Activated naive CD4-positive, alpha-beta T cell treated with anti-CD3 and anti-CD28 coated beads, Interleukin-2, amount 50 U/mL, for 72 hours (primary cell): ENCODE data around the gene PLAAT4. TPM values are rescaled to one million over a fixed set of nuclear protein-coding genes. Genes with fewer than 3 reads are reported as not detected.
"Not testable (repeated sequence)": the region's sequence is repeated elsewhere in the genome, so short reads cannot be mapped to it uniquely, and the experiment has no call there.

Experiments
- ATAC-seq, 2 donors: fragments of 150-1000 bp; cut with Tn5 transposase; 2 replicates each; pipeline ENCODE4 v1.10.0; 2021; ENCODE audit warnings: mild to moderate bottlenecking in 2 of 2, moderate library complexity in 2 of 2
- DNase-seq, 2 donors: peaks; one replicate each; pipeline ENCODE4 v3.0.0; 2021 to 2022; ENCODE audit warnings: low spot score in 2 of 2
- H3K27ac Mint-ChIP-seq, 2 donors: one replicate each; pipeline ENCODE4 v1.8.0; 2022; ENCODE audit warnings: mild to moderate bottlenecking in 2 of 2, mixed read lengths in 2 of 2
- H3K36me3 Mint-ChIP-seq, 2 donors: one replicate each; pipeline ENCODE4 v1.8.0; 2022; ENCODE audit warnings: mixed read lengths in 2 of 2
- H3K9me3 Mint-ChIP-seq, 2 donors: one replicate each; pipeline ENCODE4 v1.8.0; 2022; ENCODE audit warnings: mixed read lengths in 2 of 2
- total RNA-seq, 2 donors: library from RNA; stranded (reverse); gene quantifications; one replicate each; pipeline ENCODE4 v1.2.3, GENCODE V29; 2022

PLAAT4 gene
- total RNA-seq, 2 donors from 2014 or later, result 11.6 to 34.1 TPM

DNA sequence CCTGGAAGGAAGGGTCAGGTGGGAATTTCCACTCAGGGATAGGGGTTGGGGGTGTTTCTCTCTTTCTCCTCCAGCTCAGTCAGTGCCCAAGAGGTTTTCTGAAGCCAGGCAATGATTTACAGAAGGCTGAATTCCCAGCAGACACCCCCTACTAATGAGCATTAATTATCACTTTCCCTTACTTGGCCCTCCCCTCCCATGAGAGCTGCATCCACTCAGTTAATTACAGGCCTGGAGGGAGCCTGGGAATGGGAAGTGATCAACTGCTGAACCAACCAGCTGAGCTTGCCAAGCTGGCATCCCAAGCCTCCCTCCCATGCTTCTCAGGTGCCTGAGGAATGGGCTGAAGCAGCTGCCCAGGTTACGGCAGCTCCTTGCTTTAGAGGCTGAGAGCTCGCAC, 29.7 kb upstream of the PLAAT4 start:
- H3K27ac Mint-ChIP-seq, result peak overlapping the region in 1 of 2 donors; percentile 26
- ATAC-seq (no peak), DNase-seq (no peak)
- H3K9me3 Mint-ChIP-seq, result no peaks in the 10 kb centered on the region
- H3K36me3 Mint-ChIP-seq, result no peaks in the 10 kb centered on the region

DNA sequence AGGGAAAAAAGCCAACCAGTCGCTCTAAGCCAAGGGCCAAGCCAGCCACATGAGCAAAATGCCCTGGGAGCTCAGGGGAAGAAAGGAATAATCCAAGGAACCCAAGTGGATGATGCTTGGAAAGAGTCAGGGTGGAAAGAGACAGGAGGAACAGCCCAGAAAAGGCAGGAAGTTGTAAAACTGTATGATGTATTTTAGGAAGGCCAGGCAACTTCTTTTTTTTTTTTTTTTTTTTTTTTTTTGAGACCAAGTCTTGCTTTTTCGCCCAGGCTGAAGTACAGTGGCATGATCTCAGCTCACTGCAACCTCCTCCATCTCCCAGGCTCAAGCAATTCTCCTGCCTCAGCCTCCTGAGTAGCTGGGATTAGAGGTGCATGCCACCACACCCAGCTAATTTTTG, 29.1 kb upstream of the PLAAT4 start:
- no peaks in the 10 kb centered on the region for H3K9me3 Mint-ChIP-seq
- no peaks in the 10 kb centered on the region for H3K36me3 Mint-ChIP-seq
- DNase-seq, result no peak
- H3K27ac Mint-ChIP-seq, result no peak overlapping the region
- no peak for ATAC-seq

DNA sequence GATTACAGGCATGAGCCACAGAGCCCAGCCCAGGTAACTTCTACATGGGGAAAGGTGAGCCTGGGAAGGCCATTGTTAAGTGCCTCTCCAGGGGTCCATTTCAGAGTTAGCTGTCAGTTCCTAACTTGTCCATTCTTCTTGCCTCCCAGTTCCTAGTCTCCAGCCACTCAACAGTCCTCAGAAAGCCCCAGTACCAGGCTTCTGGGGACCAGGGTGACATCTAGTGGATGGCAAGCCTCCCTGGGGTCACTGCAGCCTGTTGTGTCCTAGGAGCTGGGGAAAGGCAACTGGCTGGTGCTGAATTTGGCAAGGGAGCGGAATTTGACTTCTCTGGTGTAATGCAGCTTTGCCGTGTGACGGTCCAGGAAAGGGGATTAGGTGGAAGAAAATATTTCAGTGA, 28.6 kb upstream of the PLAAT4 start:
- DNase-seq (no peak), ATAC-seq (no peak)
- no peak overlapping the region for H3K27ac Mint-ChIP-seq
- no peaks in the 10 kb centered on the region for H3K9me3 Mint-ChIP-seq
- no peaks in the 10 kb centered on the region for H3K36me3 Mint-ChIP-seq

DNA sequence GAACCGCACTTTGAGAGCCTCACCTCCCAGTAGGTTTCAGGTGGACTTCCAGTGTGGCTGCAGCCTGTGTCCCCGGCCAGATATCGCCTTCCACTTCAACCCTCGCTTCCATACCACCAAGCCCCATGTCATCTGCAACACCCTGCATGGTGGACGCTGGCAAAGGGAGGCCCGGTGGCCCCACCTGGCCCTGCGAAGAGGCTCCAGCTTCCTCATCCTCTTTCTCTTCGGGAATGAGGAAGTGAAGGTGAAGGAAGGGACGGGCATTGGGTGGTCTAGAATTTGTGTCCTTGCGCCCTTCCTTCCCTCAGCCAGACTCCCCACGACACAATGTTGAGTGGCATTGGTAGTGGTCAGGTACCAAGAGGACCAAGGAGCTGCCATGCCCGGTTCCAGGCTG, 27.9 kb upstream of the PLAAT4 start:
- Mint-ChIP-seq H3K9me3 (no peaks in the 10 kb centered on the region), H3K27ac (no peak overlapping the region), H3K36me3 (no peaks in the 10 kb centered on the region)
- ATAC-seq, result no peak
- no peak for DNase-seq

DNA sequence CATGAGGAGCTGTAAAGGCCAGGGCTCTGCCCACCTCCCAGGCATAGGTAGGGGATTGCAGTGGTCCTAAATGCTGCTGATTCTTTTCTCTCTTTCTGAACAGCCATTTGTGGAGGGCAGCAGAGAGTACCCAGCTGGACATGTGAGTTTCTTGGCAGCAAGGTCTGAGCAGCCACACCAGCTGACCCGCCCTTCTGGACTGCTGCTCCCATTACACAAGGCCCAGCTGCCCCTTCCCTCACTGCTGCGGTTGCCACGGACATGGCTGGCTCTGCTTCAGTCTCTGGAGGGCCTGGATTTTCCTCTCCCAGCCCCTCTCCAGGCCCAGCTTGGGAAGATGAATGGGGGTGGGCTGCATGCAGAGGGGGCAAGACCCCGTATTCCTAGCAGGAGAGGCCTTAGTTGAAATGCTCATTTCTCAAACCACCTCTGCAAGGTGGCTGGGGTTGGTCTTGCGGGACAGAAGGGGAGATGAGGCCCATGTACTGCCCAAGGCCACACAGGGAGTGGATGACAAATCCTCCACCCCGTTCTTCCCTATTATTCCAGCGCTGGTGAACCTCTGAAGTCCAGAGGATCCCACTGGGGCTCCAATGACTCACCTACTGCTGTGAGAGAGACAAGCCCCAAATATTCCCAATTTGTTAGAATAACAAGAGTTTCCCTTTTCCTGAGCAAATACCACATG, 26.1 kb upstream of the PLAAT4 start:
- no peak overlapping the region for H3K27ac Mint-ChIP-seq
- ATAC-seq, result no peak
- no peaks in the 10 kb centered on the region for H3K36me3 Mint-ChIP-seq
- no peak for DNase-seq
- H3K9me3 Mint-ChIP-seq, result no peaks in the 10 kb centered on the region

DNA sequence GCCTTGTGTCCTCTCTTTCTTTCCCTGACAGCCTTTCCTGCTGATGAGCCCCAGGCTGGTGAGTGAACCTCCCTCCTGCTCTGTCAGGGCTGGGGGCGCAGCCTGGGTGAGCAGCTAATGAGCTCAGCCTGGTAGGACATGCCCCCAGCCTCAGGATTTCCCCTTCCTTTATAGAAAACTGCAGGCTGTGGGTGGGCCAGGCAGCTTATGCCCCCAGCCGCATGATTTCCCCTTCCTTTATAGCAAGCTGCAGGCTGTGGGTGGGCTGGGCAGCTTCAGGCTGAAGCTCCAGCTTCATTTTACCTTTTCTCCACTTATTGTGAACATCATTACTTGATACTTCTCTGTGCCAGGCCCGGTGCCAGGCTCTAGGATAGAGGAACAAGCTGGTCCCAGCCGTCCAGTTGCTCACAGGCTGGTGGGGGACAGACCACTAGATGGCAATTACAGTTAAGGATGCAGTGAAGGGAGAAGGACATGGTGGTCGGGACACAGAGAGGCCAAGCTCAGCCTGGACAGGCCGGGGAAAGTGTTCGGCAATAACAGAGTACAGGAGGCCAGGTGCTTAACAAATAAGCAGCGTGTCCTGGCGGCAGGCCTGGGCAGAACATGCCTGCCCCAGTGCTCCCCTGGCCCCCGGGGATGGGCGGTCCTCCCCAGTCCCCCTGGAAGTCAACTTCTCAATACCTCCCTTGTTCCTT, 25.4 kb upstream of the PLAAT4 start:
- no peak for DNase-seq
- no peaks in the 10 kb centered on the region for H3K9me3 Mint-ChIP-seq
- no peaks in the 10 kb centered on the region for H3K36me3 Mint-ChIP-seq
- no peak for ATAC-seq
- H3K27ac Mint-ChIP-seq, result peak overlapping the region in 1 of 2 donors; percentile 33

DNA sequence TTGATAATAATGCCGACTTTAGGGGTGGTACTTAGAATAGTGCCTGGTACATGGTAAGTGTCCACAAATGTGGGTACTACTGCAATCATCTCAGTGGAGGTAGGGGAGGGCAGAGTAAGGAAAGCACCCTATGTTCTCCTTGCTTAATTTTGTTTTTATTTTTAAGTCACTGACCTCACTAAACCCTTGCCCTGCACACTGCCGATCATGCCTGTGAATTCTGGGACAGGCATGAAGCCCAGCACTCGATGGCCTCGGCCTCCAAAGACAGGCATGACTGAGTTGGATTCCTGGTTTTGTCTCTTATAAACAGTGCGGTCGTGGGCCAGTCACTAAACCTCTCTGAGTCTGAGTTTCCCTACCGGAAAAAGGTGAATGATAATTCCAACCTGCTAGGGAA, 23.8 kb upstream of the PLAAT4 start:
- H3K9me3 Mint-ChIP-seq, result no peaks in the 10 kb centered on the region
- H3K36me3 Mint-ChIP-seq, result no peaks in the 10 kb centered on the region
- no peak overlapping the region for H3K27ac Mint-ChIP-seq
- ATAC-seq, result no peak
- DNase-seq, result no peak

DNA sequence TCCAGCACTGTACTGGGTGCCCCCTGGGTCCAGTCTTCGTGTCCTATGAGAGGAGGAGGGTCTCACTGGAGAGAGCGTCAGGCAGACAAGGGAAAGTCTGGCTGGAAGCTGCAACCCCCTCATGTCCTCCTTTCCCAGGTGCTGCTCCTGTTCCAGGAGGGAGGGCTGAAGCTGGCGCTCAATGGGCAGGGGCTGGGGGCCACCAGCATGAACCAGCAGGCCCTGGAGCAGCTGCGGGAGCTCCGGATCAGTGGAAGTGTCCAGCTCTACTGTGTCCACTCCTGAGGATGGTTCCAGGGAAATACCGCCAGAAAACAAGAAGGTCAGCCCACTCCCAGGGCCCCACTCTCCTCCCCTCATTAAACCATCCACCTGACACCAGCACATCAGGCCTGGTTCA, 20.5 kb upstream of the PLAAT4 start:
- peaks cover 0 to 6% of the 10 kb centered on the region in 2 donors for H3K9me3 Mint-ChIP-seq
- no peak for ATAC-seq
- no peak for DNase-seq
- H3K27ac Mint-ChIP-seq, result no peak overlapping the region
- H3K36me3 Mint-ChIP-seq, result no peaks in the 10 kb centered on the region

DNA sequence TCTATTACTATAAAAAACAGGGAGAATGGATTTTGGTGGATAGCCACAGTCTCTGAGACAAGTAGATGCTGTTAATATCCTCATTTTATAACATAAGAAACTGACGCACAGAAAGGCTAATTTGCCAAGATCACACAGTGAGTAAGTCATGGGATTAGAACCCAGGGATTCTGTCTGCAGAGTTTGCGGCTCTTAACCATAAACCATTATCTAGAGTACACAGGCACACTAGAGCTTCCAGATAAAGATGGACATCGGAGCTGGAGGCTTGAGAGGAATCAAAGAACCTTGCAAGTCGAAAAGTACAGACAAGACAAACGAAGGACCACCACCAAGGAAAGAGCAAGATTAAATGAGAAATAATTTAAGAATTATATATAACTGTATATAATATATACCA, 19.5 kb upstream of the PLAAT4 start:
- no peak for DNase-seq
- H3K36me3 Mint-ChIP-seq, result no peaks in the 10 kb centered on the region
- no peak overlapping the region for H3K27ac Mint-ChIP-seq
- H3K9me3 Mint-ChIP-seq, result peaks cover 0 to 6% of the 10 kb centered on the region in 2 donors
- no peak for ATAC-seq

DNA sequence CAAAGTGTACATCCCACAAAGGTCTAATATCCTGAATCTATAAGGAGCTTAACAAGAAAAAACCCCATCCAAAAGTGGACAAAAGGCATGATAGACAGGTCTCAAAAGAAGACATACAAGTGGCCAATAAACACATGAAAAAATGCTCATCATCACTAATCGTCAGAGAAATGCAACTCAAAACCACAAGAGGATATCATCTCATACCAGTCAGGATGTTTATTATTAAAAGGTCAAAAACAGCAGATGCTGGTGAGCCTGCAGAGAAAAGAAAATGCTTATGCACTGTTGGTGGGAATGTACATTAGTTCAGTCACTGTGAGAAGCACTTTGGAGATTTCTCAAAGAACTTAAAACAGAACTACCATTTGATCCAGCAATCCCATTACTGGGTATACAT, 18.1 kb upstream of the PLAAT4 start:
- no peak overlapping the region for H3K27ac Mint-ChIP-seq
- H3K9me3 Mint-ChIP-seq, result peaks cover 0 to 6% of the 10 kb centered on the region in 2 donors
- no peak for ATAC-seq
- peaks cover 0 to 6% of the 10 kb centered on the region in 2 donors for H3K36me3 Mint-ChIP-seq
- DNase-seq, result no peak

DNA sequence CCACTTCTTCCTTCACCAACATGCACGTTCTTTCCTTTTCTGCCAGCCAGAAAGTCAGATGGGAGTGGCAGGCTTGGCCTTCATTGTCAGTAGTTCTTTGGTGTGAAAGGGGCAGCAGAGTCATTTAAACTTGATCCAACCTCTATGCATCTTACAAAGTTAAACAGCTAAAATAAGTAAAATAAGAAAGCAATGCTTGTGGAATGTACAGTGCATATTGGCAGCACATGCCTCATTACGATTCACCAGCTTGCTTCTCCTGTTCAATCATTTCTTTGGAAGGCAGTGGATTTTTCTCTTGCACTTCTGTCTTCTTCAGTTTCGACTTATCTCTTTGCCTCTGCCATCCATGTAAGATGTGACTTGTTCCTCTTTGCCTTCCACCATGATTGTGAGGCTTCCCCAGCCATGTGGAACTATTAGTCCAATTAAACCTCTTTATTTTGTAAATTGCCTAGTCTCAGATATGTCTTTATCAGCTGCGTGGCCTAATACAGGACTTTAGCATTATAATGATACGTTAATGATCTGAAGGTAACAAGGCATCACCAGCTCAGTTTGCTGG, 15.9 kb upstream of the PLAAT4 start:
- Mint-ChIP-seq H3K36me3 (peaks cover 0 to 9% of the 10 kb centered on the region in 2 donors), H3K27ac (peak overlapping the region in 1 of 2 donors; percentile 10), H3K9me3 (peaks cover 0 to 6% of the 10 kb centered on the region in 2 donors)
- no peak for DNase-seq
- ATAC-seq, result no peak

DNA sequence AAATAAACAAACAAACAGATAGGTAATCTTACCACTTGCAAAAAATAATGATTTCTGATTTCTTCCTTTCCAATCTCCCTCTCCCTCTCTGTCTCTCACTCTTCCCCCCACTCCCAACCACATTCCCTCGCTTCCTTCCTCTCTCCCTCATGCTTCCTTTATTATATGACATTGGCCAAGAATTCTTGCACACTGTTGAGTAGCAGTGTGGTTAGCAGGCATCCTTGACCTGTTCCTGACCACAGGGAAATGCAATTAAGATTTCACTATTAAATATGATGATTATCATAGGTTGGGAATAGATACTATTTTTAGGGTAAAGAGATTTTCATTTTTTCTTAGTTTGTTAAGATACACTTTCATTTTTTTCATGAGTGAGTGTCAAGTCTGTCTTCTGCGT, 14.7 kb upstream of the PLAAT4 start:
- Mint-ChIP-seq H3K27ac (no peak overlapping the region), H3K9me3 (peaks cover 0 to 6% of the 10 kb centered on the region in 2 donors)
- DNase-seq, result no peak

DNA sequence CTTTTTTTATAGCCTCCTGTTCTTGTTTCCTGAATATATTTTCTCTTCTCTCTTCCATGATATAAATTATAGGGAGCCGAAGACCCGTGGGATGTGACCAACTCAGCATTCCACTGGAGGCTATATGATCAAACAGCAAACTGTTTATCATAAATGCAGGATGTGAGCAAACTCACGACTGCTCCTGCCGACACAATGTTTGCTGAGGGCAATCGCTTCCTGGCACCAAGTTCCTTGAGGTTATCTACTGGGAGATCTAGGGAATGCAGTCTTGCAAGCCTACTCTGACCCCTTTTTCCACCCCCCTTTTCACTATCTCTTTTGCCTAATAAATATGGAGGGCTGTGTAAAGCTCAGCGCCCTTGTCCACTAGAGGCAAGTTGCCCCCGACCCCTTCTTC, 13.5 kb upstream of the PLAAT4 start:
- peaks cover 0 to 9% of the 10 kb centered on the region in 2 donors for H3K36me3 Mint-ChIP-seq
- peaks cover 0 to 6% of the 10 kb centered on the region in 2 donors for H3K9me3 Mint-ChIP-seq
- ATAC-seq, result no peak
- H3K27ac Mint-ChIP-seq, result no peak overlapping the region
- no peak for DNase-seq

More for the DNA sequence above, 14.7 kb upstream of the PLAAT4 start:
- ATAC-seq, result no peak
- peaks cover 0 to 9% of the 10 kb centered on the region in 2 donors for H3K36me3 Mint-ChIP-seq

DNA sequence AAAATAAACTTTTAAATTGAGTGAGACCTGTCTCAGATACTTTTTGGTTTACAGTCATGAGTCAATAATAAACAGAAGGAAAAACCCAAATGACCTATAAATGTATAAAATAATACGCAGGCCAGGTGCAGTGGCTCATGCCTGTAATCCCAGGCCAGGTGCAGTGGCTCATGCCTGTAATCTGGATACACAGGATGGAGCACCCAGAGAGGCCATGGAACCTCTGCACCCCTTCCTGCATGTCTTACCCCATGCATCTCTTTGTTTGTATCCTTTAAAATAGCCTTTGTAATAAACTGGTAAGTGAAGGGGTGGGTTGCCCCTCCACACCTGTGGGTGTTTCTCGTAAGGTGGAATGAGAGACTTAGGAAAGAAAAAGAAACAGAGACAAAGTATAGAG, 8.9 kb upstream of the PLAAT4 start:
- DNase-seq (no peak), ATAC-seq (no peak)
- Mint-ChIP-seq H3K27ac (no peak overlapping the region), H3K9me3 (no peaks in the 10 kb centered on the region), H3K36me3 (peaks cover 0 to 9% of the 10 kb centered on the region in 2 donors)

DNA sequence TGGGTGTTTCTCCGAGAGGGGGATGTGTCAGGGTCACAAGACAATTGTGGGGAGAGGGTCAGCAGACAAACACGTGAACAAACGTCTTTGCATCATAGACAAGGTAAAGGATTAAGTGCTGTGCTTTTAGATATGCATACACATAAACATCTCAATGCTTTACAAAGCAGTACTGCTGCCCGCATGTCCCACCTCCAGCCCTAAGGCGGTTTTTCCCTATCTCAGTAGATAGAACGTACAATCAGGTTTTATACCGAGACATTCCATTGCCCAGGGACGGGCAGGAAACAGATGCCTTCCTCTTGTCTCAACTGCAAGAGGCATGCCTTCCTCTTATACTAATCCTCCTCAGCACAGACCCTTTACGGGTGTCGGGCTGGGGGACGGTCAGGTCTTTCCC, 8.5 kb upstream of the PLAAT4 start:
- not testable (repeated sequence) for H3K9me3 Mint-ChIP-seq, ATAC-seq, DNase-seq, H3K27ac Mint-ChIP-seq, H3K36me3 Mint-ChIP-seq

DNA sequence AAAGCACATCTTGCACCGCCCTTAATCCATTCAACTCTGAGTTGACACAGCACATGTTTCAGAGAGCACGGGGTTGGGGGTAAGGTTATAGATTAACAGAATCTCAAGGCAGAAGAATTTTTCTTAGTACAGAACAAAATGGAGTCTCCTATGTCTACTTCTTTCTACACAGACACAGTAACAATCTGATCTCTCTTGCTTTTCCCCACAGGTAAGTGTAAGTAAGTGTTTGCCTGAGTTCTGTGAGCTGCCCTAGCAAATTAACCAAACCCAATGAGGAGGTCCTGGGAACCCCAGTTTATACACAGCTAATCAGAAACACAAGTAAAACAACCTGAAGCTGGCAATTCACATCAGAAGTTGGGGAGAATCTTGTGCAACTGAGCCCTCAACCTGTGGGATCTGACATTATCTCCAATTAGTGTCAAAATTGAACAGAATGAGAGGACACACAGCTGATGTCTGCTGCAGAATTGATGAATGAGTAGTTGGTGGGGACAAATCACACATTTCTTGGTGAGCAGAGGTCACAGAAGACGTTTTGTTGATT, 7.8 kb upstream of the PLAAT4 start:
- not testable (repeated sequence) for H3K36me3 Mint-ChIP-seq, DNase-seq, ATAC-seq, H3K27ac Mint-ChIP-seq, H3K9me3 Mint-ChIP-seq

DNA sequence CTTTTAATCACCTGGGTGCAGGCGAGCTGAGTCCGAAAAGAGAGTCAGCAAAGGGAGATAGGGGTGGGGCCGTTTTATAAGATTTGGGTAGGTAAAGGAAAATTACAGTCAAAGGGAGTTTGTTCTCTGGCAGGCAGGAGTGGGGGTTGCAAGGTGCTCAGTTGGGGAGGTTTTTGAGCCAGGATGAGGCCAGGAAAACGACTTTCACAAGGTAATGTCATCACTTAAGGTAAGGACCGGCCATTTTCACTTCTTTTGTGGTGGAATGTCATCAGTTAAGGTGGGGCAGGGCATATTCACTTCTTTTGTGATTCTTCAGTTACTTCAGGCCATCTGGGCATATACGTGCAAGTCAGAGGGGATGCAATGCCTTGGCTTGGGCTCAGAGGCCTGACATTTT, 7.2 kb upstream of the PLAAT4 start:
- H3K36me3 Mint-ChIP-seq, DNase-seq, H3K9me3 Mint-ChIP-seq, ATAC-seq, H3K27ac Mint-ChIP-seq: not testable (repeated sequence)
